Stimulated activated CD4-positive, alpha-beta T cell treated with anti-CD3 and anti-CD28 coated beads, Interleukin-12 subunit alpha, Interleukin-12 subunit beta, amount 100 ng/mL, for 48 hours (primary cell): ENCODE data around the gene CILP.
"Not testable (repeated sequence)": the region's sequence is repeated elsewhere in the genome, so short reads cannot be mapped to it uniquely, and the experiment has no call there.

Experiments
- DNase-seq, 3 donors: peaks; one replicate each; pipeline ENCODE4 v3.0.0-alpha.2; 2020; ENCODE audit warnings: low read depth in 2 of 3, low spot score in 1 of 3

CILP gene, protein sequence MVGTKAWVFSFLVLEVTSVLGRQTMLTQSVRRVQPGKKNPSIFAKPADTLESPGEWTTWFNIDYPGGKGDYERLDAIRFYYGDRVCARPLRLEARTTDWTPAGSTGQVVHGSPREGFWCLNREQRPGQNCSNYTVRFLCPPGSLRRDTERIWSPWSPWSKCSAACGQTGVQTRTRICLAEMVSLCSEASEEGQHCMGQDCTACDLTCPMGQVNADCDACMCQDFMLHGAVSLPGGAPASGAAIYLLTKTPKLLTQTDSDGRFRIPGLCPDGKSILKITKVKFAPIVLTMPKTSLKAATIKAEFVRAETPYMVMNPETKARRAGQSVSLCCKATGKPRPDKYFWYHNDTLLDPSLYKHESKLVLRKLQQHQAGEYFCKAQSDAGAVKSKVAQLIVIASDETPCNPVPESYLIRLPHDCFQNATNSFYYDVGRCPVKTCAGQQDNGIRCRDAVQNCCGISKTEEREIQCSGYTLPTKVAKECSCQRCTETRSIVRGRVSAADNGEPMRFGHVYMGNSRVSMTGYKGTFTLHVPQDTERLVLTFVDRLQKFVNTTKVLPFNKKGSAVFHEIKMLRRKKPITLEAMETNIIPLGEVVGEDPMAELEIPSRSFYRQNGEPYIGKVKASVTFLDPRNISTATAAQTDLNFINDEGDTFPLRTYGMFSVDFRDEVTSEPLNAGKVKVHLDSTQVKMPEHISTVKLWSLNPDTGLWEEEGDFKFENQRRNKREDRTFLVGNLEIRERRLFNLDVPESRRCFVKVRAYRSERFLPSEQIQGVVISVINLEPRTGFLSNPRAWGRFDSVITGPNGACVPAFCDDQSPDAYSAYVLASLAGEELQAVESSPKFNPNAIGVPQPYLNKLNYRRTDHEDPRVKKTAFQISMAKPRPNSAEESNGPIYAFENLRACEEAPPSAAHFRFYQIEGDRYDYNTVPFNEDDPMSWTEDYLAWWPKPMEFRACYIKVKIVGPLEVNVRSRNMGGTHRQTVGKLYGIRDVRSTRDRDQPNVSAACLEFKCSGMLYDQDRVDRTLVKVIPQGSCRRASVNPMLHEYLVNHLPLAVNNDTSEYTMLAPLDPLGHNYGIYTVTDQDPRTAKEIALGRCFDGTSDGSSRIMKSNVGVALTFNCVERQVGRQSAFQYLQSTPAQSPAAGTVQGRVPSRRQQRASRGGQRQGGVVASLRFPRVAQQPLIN

GRCh38 chr15:65210770-65211481, at the start of gene CILP:
TSS of gene CILP (minus strand) at chr15:65211473. CDS start at chr15:65209755, 1,718 bp downstream.
- no peak for DNase-seq

DNA sequence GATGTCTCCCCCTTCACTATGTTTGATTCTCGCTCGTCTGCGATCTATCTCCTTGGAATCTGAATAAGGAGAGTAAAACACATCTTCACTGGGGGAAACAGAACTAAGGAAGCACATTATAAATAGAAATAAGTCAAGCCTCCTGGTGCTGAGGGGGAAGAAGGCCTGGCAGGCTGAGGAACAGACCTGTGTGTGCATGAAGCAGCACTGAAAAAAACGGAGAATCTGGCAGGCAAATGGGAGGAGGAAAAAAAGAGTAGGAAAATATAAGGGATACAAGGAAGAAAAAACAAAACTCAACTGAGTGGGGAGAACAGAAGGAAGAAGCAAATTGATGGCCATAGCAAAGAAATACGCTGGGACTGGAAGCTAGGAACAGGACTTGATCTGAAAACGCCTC, 49.7 kb upstream of the CILP start:
- no peak for DNase-seq

GRCh38 chr15:65259367-65259797, 48.1 kb upstream of the CILP start:
- DNase-seq = no peak

GRCh38 chr15:65258375-65259262, 47.3 kb upstream of the CILP start:
- DNase-seq = no peak

DNA sequence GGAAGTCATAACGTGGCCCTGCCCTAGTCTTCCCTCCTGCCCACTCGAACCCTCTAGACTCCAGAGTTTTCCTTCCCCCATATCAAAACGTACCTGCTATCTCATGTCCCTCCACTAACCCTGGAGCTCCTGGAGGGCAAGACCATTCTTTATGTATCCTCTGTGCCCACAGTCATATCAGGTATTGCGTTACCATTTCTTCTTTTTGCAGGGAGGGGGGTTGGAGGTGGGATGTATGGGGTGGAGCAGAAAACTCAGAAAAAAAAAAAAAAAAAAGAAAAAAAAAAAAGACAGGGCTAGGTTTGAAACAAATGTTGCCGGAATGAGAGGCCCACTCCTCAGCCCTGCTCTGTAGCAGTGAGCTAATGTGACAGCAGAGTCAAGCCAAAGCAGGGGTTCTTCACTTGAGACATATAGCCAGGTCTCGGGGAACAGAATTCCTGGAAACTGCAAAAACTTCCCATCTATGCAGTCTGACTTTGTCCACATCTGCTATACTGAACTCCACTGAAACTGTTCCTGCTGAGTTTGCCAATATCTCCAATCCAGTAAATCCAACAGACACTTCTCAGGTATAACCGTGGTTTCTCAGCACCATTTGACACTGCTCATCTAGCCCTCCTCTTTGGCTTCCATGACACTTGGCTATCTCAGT, 44.3 kb upstream of the CILP start:
- DNase-seq = no peak

GRCh38 chr15:65254758-65255157, 43.5 kb upstream of the CILP start:
- no peak for DNase-seq

DNA sequence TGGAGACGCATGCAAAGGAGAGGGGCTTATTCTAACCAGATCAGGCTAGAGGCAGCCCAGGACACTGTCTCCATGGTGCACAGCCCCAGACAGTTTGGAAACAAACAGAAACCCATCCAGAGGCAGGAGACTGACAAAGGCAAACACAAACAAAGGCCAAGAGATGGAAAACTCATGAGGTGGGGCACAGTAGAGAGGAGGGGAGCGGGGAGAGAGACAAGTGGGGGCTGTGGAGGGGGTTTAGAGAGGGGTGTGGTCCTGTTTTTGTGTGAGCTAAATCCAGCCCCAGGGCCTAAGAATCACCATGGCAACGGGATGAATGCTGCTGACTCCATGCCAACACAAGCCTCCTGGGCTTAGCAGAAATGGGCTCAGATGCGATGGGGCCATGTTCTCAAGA, 43.1 kb upstream of the CILP start:
- no peak for DNase-seq

- DNase-seq = peak; percentile 61 to 68 (median 63)
These were observed 38.4 kb upstream of the CILP start for GRCh38 chr15:65249641-65250040.

- no peak for DNase-seq
These were observed 37.4 kb upstream of the CILP start for GRCh38 chr15:65248511-65249255.

GRCh38 chr15:65246939-65247338, 35.7 kb upstream of the CILP start:
- no peak for DNase-seq

DNA sequence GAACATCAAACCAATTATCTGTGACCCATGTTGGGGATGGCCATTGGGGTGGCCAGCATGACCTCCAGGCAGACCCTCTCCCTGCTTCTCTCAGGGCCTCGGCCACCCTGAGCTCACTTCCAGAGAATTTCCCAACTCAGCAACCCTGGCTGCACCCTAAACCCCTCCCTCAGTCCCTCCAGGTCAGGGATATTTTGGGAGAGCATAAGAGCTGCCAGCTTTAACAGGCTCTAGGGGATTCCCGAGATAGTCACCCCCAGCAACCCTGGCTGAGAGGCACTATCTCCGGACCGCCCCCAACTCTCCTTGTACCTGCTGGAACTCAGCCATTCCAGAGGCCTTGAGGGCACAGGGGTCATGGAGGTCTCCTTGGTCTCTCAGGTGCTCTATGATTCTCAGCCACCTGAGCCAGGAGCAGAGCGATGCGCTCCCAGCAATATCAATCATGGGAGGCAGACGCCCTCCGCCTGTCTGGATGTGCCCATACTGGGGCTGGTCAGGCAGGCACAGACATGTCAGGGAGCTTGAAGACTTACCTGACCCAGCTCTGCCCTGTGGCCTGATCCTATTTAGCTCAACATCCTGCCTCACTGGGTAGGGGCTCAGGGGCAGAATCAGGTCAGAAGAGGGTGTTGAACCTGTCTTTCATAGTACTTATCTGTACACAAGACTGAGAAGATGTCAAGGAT, 34.9 kb upstream of the CILP start:
- no peak for DNase-seq

DNA sequence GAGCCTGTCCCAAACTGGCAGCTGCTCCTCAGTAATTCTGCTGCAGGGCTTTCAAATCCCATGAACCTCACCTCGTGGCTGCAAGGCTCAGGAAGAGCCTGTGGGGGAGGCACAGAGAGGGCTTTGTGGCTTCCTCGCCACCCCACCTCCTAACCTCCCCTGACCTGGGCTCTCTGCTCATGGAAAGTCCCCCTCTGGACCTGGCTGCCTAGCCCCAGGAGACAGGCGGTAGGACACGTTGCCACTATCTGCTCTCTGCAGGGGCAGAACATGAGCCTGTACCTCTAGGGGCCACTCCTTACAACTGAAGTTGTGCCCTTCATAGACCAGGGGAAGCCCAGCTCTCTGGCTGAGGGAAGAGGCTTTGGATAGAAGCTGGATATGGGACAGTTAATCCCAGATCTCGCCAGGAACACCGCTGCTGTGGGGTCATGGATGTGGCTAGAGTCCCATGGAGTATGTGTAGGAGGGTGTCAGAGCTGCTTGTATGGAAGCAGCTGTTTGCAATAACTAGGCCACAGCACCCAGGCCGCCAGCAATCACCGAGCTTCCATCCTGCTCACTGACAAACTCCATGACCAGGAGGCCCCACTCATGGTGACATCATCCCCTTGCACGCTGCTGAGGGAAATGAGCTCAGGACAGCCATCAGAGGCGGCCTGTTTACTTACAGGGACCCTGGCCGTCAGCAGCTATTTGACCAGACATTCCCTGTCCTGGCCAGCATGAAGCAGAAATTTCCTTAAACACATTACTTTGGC, 34.0 kb upstream of the CILP start:
- no peak for DNase-seq

DNA sequence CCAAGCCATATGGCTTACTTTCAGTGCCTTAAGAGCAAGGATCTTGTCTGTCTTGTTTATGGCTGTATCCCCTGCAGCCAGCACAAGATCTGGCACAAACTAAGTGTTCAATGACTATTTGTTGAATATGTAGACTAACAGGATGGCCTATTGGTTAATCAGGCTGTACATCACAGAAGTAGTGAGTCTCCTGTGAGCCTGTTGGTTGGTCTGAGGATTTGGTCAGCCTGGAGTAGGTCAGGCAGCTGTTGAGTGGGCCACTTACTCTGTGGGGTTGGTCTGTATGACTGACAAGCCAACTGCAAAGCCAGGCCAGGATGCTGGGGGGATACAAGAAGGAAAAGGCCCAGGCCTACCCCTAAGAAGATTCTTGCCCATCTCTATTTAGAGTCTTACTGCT, 33.4 kb upstream of the CILP start:
- no peak for DNase-seq

GRCh38 chr15:65236443-65236842, 25.2 kb upstream of the CILP start:
- not testable (repeated sequence) for DNase-seq

DNA sequence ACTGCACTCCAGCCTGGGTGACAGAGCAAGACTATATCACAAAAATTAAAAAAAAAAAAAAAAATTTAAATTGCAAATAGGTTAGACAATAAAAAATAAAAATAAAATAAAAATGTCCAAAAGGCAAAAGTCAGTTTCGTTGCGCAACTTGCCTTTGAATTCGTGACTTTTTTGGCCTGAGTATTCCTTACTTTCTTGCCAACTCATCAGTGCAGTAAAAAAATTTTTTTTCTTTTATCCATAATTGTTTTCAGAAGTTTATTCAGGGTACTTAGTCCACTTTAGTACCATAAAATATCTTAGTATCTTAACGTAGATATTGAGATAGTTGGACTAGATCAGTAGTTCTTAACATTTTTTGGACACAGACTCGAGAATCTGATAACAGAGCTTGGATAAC, 22.4 kb upstream of the CILP start:
- DNase-seq = no peak

- DNase-seq = no peak
These were observed 21.2 kb upstream of the CILP start for GRCh38 chr15:65232520-65232919.

DNA sequence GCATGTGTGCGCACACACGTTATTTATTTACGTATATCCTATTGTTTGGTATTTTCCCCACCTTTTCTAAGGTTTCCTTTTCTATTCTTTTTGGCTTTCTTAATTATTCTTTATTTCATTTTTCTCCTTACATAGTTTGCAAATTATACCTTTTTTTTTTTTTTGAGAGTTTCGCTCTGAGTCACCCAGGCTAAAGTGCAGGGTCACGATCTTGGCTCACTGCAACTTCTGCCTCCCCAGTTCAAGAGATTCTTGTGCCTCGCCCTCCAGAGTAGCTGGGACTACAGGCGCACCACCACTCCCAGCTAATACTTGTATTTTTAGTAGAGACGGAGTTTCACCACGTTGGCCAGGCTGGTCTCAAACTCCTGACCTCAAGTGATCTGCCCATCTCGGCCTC, 20.0 kb upstream of the CILP start:
- DNase-seq = no peak
